ENCODE data around the gene EHBP1L1. TPM values are rescaled to one million over a fixed set of nuclear protein-coding genes. Genes with fewer than 3 reads are reported as not detected.

EHBP1L1 gene
- total RNA-seq, 1 experiment from 2014 or later: 19.6 TPM

- peaks cover 54% of the 10 kb centered on the region for H3K36me3 Mint-ChIP-seq (ENCODE audit: insufficient read depth, unreplicated experiment)
- Histone ChIP-seq H3K4me3 (ENCODE audit: low read depth, low read length) (no peak overlapping the region), H3K36me3 (ENCODE audit: control insufficient read depth, insufficient read depth, low read length) (peaks cover 12% of the 10 kb centered on the region), H3K27me3 (replicated peaks; ENCODE audit: control insufficient read depth, insufficient read depth, low read length) (no peaks in the 10 kb centered on the region), H3K4me1 (peaks cover 28% of the 10 kb centered on the region), H3K9me3 (no peaks in the 10 kb centered on the region)
- no peaks in the 10 kb centered on the region for H3K27me3 Mint-ChIP-seq (ENCODE audit: insufficient read depth, unreplicated experiment)
- no peak overlapping the region for H3K4me3 Mint-ChIP-seq (ENCODE audit: unreplicated experiment)
- ChIA-PET POLR2A (no interaction called here), CTCF (no interaction called here)
- no peak overlapping the region for H3K27ac Mint-ChIP-seq (ENCODE audit: unreplicated experiment)
- peaks cover 23% of the 10 kb centered on the region for H3K4me1 Mint-ChIP-seq (ENCODE audit: low read depth, unreplicated experiment)
- intact Hi-C loops (cut with micrococcal nuclease; ENCODE audit: unreplicated experiment): no loop called here
- no TSS peak for BruUV-seq (replicated peaks)
- TF ChIP-seq CTCF (IDR thresholded peaks at IDR 0.05; ENCODE audit: insufficient read depth in 1 of 2, low read depth in 1 of 2, low read length in 1 of 2, severe bottlenecking in 1 of 2, unreplicated experiment in 1 of 2): no peak
- no peaks in the 10 kb centered on the region for H3K9me3 Mint-ChIP-seq (ENCODE audit: unreplicated experiment)
- DNase-seq: no peak
Measured at GRCh38 chr11:65610404-65610803, 34.6 kb downstream of the EHBP1L1 start.

- no peak overlapping the region for H3K4me3 Mint-ChIP-seq (ENCODE audit: unreplicated experiment)
- Histone ChIP-seq H3K4me1 (peaks cover 28% of the 10 kb centered on the region), H3K9me3 (no peaks in the 10 kb centered on the region), H3K36me3 (ENCODE audit: control insufficient read depth, insufficient read depth, low read length) (peaks cover 7% of the 10 kb centered on the region), H3K4me3 (ENCODE audit: low read depth, low read length) (no peak overlapping the region), H3K27me3 (replicated peaks; ENCODE audit: control insufficient read depth, insufficient read depth, low read length) (no peaks in the 10 kb centered on the region)
- POLR2A ChIA-PET: no interaction called here
- H3K27me3 Mint-ChIP-seq (ENCODE audit: insufficient read depth, unreplicated experiment): no peaks in the 10 kb centered on the region
- H3K4me1 Mint-ChIP-seq (ENCODE audit: low read depth, unreplicated experiment): peaks cover 23% of the 10 kb centered on the region
- H3K27ac Mint-ChIP-seq (ENCODE audit: unreplicated experiment): peak overlapping the region; percentile 35
- CTCF ChIA-PET: no interaction called here
- peaks cover 56% of the 10 kb centered on the region for H3K36me3 Mint-ChIP-seq (ENCODE audit: insufficient read depth, unreplicated experiment)
- no TSS peak for BruUV-seq (replicated peaks)
- TF ChIP-seq CTCF (IDR thresholded peaks at IDR 0.05; ENCODE audit: insufficient read depth in 1 of 2, low read depth in 1 of 2, low read length in 1 of 2, severe bottlenecking in 1 of 2, unreplicated experiment in 1 of 2): no peak
- DNase-seq: no peak
- intact Hi-C loops (cut with micrococcal nuclease; ENCODE audit: unreplicated experiment): no loop called here
- H3K9me3 Mint-ChIP-seq (ENCODE audit: unreplicated experiment): no peaks in the 10 kb centered on the region
Measured at GRCh38 chr11:65611028-65611757, 35.3 kb downstream of the EHBP1L1 start.

GRCh38 chr11:65611758-65612603 is 36.1 kb downstream of the EHBP1L1 start:
- intact Hi-C loops (cut with micrococcal nuclease; ENCODE audit: unreplicated experiment): no loop called here
- Histone ChIP-seq H3K4me3 (ENCODE audit: low read depth, low read length) (no peak overlapping the region), H3K36me3 (ENCODE audit: control insufficient read depth, insufficient read depth, low read length) (peaks cover 7% of the 10 kb centered on the region), H3K9me3 (no peaks in the 10 kb centered on the region), H3K27me3 (replicated peaks; ENCODE audit: control insufficient read depth, insufficient read depth, low read length) (no peaks in the 10 kb centered on the region), H3K4me1 (peaks cover 25% of the 10 kb centered on the region)
- H3K27ac Mint-ChIP-seq (ENCODE audit: unreplicated experiment): peak overlapping the region; percentile 72
- H3K9me3 Mint-ChIP-seq (ENCODE audit: unreplicated experiment): no peaks in the 10 kb centered on the region
- peaks cover 59% of the 10 kb centered on the region for H3K36me3 Mint-ChIP-seq (ENCODE audit: insufficient read depth, unreplicated experiment)
- POLR2A ChIA-PET: interaction anchor here (0.7 kb wide), 1 partner anchor 40 kb away, joined by 3 read pairs; the partner anchor contains the start of gene FAM89B
- no peaks in the 10 kb centered on the region for H3K27me3 Mint-ChIP-seq (ENCODE audit: insufficient read depth, unreplicated experiment)
- CTCF ChIA-PET: interaction anchor here (1.0 kb wide), 1 partner anchor 17 kb away, joined by 3 read pairs; no protein-coding TSS in a partner anchor
- BruUV-seq (replicated peaks): no TSS peak
- no peak for TF ChIP-seq CTCF (IDR thresholded peaks at IDR 0.05; ENCODE audit: insufficient read depth in 1 of 2, low read depth in 1 of 2, low read length in 1 of 2, severe bottlenecking in 1 of 2, unreplicated experiment in 1 of 2)
- H3K4me3 Mint-ChIP-seq (ENCODE audit: unreplicated experiment): peak overlapping the region; percentile 96
- H3K4me1 Mint-ChIP-seq (ENCODE audit: low read depth, unreplicated experiment): peaks cover 30% of the 10 kb centered on the region
- no peak for DNase-seq
